ENCODE data around the gene COQ2. TPM values are rescaled to one million over a fixed set of nuclear protein-coding genes. Genes with fewer than 3 reads are reported as not detected.
A peak's percentile ranks its signal among the peaks of the same experiment; 100 is the strongest.
"Not testable (repeated sequence)": the region's sequence is repeated elsewhere in the genome, so short reads cannot be mapped to it uniquely, and the experiment has no call there.

The COQ2 gene
- total RNA-seq, 1 donor from 2014 or later = 22.5 TPM

DNA sequence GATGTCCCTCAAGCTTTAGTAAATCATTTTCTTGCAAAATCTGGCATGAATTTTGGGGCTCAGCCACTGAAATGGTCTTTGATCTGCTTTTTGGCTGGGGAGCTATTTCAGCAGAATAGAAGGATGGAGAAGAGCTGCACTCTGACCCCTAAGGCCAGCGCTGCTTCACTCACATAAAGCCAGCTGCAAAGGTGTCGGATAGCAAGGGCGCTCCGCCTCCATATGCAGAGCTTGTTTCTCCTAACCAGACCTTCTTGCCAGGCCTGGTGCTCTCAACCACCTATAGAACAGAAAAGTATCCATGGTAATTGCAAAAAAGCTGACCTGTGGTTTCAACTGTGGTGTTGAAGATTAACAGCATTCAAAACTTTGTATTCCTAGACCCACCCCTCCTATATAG is 24.1 kb upstream of the COQ2 start:
- Mint-ChIP-seq H3K27ac (no peak overlapping the region), H3K9me3 (no peaks in the 10 kb centered on the region), H3K4me3 (no peak overlapping the region), H3K36me3 (ENCODE audit: low read depth) (peaks cover 22% of the 10 kb centered on the region), H3K27me3 (ENCODE audit: insufficient read depth) (no peaks in the 10 kb centered on the region), H3K4me1 (ENCODE audit: low read depth) (no peaks in the 10 kb centered on the region)
- DNase-seq (ENCODE audit: low spot score) = no peak
- intact Hi-C loops (cut with micrococcal nuclease) = no loop called here

DNA sequence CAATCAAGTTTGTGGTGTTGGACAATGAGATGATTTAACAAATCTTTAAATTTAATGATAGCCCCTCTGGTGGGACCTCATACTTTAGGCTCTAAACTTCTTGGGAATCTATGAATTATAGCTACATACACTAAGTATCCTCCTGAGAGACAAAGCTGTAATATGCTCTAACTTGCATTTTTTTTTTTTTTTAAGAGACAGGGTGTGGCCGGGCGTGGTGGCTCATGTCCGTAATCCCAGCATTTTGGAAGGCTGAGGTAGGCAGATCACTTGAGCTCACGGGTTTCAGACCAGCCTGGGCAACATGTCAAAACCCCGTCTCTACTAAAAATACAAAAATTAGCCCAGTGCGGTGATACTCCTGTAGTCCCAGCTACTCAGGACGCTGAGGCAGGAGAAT is 23.3 kb upstream of the COQ2 start:
- Mint-ChIP-seq H3K27ac (no peak overlapping the region), H3K27me3 (ENCODE audit: insufficient read depth) (no peaks in the 10 kb centered on the region), H3K36me3 (ENCODE audit: low read depth) (peaks cover 24% of the 10 kb centered on the region), H3K9me3 (no peaks in the 10 kb centered on the region), H3K4me1 (ENCODE audit: low read depth) (no peaks in the 10 kb centered on the region), H3K4me3 (no peak overlapping the region)
- intact Hi-C loops (cut with micrococcal nuclease) = no loop called here
- DNase-seq (ENCODE audit: low spot score) = no peak

DNA sequence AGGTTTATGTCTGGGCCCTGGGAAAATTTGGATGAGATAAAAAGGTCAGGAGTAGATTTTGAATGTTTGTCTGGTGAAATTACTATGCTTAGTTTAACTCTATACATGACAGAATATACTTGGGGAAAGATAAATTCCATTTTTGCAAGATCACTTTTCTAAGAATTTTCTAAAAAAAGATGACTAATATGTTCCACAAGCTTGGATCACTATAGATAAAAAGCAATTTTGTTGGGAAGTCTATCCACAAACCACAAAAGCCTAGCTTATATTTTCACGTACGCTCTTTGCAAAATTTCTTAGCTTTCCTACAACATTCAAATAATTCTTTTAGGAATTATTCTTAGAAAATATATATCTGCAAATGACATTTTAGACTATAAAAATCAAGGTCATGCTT is 20.6 kb upstream of the COQ2 start:
- Mint-ChIP-seq H3K4me1 (ENCODE audit: low read depth) (no peaks in the 10 kb centered on the region), H3K9me3 (no peaks in the 10 kb centered on the region), H3K27ac (no peak overlapping the region), H3K4me3 (no peak overlapping the region), H3K27me3 (ENCODE audit: insufficient read depth) (no peaks in the 10 kb centered on the region), H3K36me3 (ENCODE audit: low read depth) (peaks cover 29% of the 10 kb centered on the region)
- intact Hi-C loops (cut with micrococcal nuclease) = no loop called here
- DNase-seq (ENCODE audit: low spot score) = no peak

DNA sequence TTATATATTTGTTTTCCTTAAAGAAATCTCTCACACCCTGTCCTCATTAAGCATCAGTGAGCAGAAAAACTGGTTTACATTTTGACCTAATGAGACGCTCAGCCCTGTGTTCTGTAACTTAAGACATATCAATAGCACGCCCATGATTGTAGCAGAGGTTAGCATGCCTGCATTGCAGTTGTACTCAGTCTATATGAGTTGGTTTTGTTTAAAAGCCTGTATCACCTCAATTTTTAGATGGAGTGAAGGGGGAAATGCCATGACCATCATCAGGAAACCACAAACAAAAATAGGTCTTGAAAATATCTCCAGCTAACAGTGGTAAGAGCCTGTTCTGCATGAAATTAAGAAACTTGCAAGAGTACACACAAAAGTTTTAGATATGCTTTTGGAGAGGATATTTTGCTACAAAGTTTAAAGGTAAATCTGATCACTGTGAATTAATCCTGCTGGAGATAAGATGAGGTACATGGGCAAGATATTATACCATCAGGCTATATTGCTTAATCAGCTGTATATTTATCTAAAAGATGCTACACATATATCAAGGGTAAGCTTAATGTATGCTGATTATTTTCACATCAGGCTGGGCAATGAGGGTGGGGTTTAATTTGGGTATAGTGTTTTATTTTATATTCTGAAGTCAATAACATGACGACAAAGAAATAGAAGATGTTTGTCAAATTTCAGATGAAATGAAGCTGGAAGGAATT is 13.1 kb upstream of the COQ2 start:
- Mint-ChIP-seq H3K4me1 (ENCODE audit: low read depth) (peaks cover 14% of the 10 kb centered on the region), H3K4me3 (no peak overlapping the region), H3K27ac (no peak overlapping the region), H3K36me3 (ENCODE audit: low read depth) (peaks cover 15% of the 10 kb centered on the region), H3K27me3 (ENCODE audit: insufficient read depth) (no peaks in the 10 kb centered on the region), H3K9me3 (no peaks in the 10 kb centered on the region)
- no peak for DNase-seq (ENCODE audit: low spot score)
- intact Hi-C loops (cut with micrococcal nuclease) = no loop called here

DNA sequence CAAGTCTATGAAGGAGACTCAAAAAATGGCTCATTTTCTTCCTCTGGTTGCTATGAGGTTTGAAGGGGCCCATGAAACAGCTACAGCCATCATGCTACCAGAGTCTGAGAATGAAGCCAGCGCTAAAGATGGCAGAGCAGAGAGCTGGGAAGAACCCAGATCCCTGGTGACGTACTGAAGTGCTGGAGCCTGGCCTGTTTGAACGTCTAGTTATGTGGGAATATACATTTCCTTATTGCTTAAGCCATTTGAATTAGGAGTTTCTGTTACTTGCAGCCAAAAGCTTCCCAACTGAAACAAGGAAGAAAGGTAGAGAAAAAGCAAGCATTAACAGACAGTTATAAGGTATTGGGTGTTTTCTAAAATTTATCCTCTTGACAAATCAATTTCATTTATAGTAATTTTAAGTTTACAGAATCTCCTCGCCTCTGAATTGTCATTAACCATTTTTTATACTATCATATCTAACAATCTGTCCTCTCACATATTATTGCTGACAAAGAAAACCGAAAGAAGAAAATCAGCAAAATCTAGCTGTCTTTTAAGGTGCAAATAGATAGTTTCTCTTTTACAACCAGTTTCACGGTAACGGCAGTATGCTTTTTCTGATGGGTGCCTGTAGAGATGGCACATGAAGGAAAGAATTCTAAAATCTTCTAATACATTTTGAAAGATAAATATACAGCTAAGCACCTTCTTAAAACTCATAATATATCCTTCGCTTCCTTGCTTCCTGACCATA is 8.9 kb upstream of the COQ2 start:
- H3K4me1 Mint-ChIP-seq (ENCODE audit: low read depth) = peaks cover 14% of the 10 kb centered on the region
- peaks cover 18% of the 10 kb centered on the region for H3K36me3 Mint-ChIP-seq (ENCODE audit: low read depth)
- H3K4me3 Mint-ChIP-seq = no peak overlapping the region
- intact Hi-C loops (cut with micrococcal nuclease) = no loop called here
- H3K27me3 Mint-ChIP-seq (ENCODE audit: insufficient read depth) = no peaks in the 10 kb centered on the region
- H3K9me3 Mint-ChIP-seq = peaks cover 10% of the 10 kb centered on the region
- no peak for DNase-seq (ENCODE audit: low spot score)
- H3K27ac Mint-ChIP-seq = no peak overlapping the region

DNA sequence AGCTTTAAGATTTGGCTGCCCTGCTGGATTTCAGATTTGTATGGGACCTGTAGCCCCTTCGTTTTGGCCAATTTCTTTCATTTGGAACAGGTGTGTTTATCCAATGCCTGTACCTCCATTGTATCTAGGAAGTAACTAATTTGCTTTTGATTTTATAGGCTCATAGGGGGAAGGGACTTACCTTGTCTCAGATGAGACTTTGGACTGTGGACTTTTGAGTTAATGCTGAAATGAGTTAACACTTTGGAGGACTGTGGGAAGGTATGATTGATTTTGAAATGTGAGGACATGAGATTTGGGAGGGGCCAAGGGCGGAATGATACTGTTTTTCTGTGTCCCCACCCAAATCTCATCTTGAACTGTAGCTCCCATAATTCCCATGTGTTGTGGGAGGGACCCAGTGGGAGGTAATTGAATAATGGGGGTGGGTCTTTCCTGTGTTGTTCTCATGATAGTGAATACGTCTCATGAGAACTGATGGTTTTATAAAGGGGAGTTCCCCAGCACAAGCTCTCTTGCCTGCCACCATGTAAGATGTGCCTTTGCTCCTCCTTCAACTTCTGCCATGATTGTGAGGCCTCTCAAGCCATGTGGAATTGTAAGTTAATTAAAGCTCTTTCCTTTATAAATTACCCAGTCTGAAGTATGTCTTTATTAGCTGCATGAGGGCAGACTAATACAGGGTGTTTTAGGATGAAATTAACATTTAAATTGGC is 5.6 kb upstream of the COQ2 start:
- H3K27ac Mint-ChIP-seq; DNase-seq (ENCODE audit: low spot score); H3K4me3 Mint-ChIP-seq; intact Hi-C loops (cut with micrococcal nuclease); H3K4me1 Mint-ChIP-seq (ENCODE audit: low read depth); H3K27me3 Mint-ChIP-seq (ENCODE audit: insufficient read depth): not testable (repeated sequence)
- Mint-ChIP-seq H3K36me3 (ENCODE audit: low read depth) (peaks cover 13% of the 10 kb centered on the region), H3K9me3 (peaks cover 10% of the 10 kb centered on the region)

DNA sequence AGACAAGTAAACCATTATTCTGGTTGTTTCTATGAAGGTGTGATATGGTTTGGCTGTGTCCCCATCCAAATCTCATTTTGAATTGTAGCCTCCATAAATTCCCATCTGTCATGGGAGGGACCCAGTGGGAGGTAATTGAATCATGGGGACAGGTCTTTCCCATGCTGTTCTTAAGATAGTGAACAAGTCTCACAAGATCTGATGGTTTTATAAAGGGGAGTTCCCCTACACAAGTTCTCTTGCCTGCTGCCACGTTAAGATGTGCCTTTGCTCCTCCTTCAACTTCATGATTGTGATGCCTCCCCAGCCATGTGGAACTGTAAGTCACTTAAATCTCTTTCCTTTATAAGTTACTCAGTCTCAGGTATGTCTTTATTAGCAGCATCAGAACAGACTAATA is 3.8 kb upstream of the COQ2 start:
- Mint-ChIP-seq H3K36me3 (ENCODE audit: low read depth) (peaks cover 15% of the 10 kb centered on the region), H3K9me3 (peaks cover 10% of the 10 kb centered on the region), H3K4me1 (ENCODE audit: low read depth) (peaks cover 17% of the 10 kb centered on the region)
- not testable (repeated sequence) for DNase-seq (ENCODE audit: low spot score); H3K4me3 Mint-ChIP-seq; H3K27me3 Mint-ChIP-seq (ENCODE audit: insufficient read depth); H3K27ac Mint-ChIP-seq
- intact Hi-C loops (cut with micrococcal nuclease) = loop anchor here (10.0 kb wide), 1 partner anchor 824 kb away; no protein-coding TSS in a partner anchor

DNA sequence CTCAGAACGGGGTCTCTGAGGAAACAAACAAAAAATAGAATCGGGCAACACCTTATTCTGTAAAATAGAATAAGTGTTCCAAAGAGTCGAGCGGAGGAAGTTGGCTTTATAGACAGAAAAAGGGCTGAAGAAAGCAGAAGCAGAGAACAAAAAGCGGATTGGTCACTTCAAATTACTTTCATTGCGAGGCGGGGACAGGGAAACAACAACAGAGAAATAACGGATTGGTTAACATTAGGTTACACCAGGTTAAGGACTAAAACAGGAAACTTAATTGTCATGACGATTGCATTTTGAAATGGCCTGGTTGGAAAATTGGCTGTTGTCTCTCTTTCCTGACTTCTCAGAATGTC is 433 bp upstream of the COQ2 start:
- peaks cover 11% of the 10 kb centered on the region for H3K36me3 Mint-ChIP-seq (ENCODE audit: low read depth)
- peaks cover 45% of the 10 kb centered on the region for H3K4me1 Mint-ChIP-seq (ENCODE audit: low read depth)
- peak overlapping the region; percentile 99 for H3K27ac Mint-ChIP-seq
- no peaks in the 10 kb centered on the region for H3K27me3 Mint-ChIP-seq (ENCODE audit: insufficient read depth)
- H3K9me3 Mint-ChIP-seq = peaks cover 5% of the 10 kb centered on the region
- intact Hi-C loops (cut with micrococcal nuclease) = loop anchor here (2.0 to 10.0 kb wide), 2 partner anchors 356 to 820 kb away; no protein-coding TSS in a partner anchor
- H3K4me3 Mint-ChIP-seq = peak overlapping the region; percentile 97
- peak; percentile 22 for DNase-seq (ENCODE audit: low spot score)

DNA sequence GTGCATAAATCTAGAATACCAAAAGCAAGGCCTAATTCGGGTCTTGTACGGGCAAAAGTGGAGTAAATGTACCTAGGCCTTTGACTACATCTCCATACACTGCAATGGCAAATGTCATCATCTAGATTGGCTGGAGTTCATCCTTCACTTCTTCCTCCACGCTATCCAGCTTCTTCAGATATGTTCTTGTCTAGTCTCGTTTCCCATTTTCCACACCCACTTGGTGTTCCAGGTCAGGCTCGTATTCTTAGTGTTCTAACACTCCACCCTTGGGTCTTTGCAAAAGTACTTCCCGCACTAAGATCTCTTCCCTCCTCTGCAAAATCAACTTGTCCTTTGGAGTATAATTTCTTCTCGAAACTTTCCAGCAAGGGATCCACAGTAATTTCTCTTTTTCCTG is 1.4 kb downstream of the COQ2 start:
- H3K4me1 Mint-ChIP-seq (ENCODE audit: low read depth) = peaks cover 48% of the 10 kb centered on the region
- no peaks in the 10 kb centered on the region for H3K9me3 Mint-ChIP-seq
- no peak for DNase-seq (ENCODE audit: low spot score)

DNA sequence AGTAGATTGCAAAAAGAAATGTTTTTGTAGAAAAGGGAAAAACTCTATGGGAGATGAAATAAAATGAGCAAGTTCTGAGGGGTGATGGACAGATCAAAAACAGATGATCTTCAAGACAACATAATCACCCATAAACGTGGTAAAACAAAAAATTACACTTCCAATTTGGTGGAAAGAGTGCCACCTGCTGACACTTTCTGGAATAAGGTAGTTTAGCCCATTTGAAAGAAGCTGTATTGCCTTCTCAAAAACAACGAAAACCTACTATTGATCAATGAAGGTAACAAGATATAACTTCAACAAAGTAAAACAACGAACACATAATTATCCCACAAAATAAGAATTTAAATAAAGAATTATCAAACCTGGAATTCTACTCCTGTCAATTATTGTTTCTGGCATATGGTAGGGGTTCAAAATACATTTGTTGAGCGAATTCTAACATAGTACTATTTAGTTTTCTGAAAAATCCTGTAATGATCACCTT is 2.5 kb downstream of the COQ2 start:
- peak overlapping the region; percentile 8 for H3K27ac Mint-ChIP-seq
- DNase-seq (ENCODE audit: low spot score) = peak; percentile 45
- H3K36me3 Mint-ChIP-seq (ENCODE audit: low read depth) = peaks cover 17% of the 10 kb centered on the region
- intact Hi-C loops (cut with micrococcal nuclease) = loop anchor here (1.0 to 10.0 kb wide), 7 partner anchors 169 to 910 kb away; partner anchors contain the start of genes HNRNPD and LIN54
- H3K4me1 Mint-ChIP-seq (ENCODE audit: low read depth) = peaks cover 51% of the 10 kb centered on the region
- H3K27me3 Mint-ChIP-seq (ENCODE audit: insufficient read depth) = no peaks in the 10 kb centered on the region
- no peaks in the 10 kb centered on the region for H3K9me3 Mint-ChIP-seq
- H3K4me3 Mint-ChIP-seq = peak overlapping the region; percentile 60

More for the DNA sequence above, 1.4 kb downstream of the COQ2 start:
- intact Hi-C loops (cut with micrococcal nuclease) = loop anchor here (5.0 to 10.0 kb wide), 3 partner anchors 431 to 911 kb away; partner anchors contain the start of gene HNRNPD
- peak overlapping the region; percentile 90 for H3K4me3 Mint-ChIP-seq
- peak overlapping the region; percentile 8 for H3K27ac Mint-ChIP-seq
- H3K36me3 Mint-ChIP-seq (ENCODE audit: low read depth) = peaks cover 14% of the 10 kb centered on the region
- H3K27me3 Mint-ChIP-seq (ENCODE audit: insufficient read depth) = no peaks in the 10 kb centered on the region

DNA sequence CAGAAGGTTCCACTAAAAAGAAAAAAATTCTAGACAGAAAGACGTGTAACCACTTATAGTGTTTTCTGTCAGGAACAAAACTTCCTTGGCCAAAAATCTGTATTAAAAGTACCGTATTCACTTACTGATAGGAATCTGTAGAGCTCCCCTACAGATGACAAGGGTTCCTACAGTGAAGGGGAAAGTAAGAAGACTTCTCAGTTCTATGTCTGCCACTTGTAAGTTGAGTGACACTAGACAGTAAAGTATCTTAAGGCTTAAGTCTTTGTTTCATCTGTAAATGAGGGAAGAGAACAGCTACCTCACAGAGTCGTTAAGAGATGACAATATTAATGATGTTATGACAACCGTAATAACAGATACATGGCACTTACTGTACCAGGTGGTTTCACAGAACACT is 3.3 kb downstream of the COQ2 start:
- DNase-seq (ENCODE audit: low spot score) = no peak

DNA sequence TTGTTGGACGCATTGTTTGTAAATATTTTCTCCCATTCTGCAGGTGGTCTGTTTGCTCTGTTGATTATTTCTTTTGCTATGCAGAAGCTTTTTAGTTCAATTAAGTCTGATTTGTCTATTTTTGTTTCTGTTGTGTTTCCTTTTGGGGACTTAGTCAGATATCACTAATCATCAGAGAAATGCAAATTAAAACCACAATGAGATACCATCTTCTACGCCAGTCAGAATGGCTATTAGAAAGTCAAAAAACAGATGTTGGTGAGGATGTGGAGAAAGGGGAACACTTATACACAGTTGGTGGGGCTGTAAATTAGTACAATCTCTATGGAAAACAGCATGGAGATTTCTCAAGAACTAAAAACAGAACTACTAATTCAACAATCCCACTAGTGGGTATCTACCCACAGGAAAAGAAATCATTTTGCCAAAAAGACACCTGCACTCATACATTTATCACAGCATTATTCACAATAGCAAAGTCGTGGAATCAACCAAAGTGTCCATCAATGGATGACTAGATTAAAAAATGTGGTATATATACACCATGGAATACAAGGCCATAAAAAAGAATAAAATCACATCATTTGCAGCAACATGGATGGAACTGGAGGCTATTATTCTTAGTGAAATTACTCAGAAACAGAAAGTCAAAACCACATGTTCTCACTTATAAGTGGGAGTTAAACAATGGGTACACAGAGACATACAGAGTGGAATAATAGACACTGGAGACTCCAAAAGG is 8.1 kb downstream of the COQ2 start:
- Mint-ChIP-seq H3K4me3 (no peak overlapping the region), H3K27ac (peak overlapping the region; percentile 79), H3K9me3 (no peaks in the 10 kb centered on the region), H3K4me1 (ENCODE audit: low read depth) (peaks cover 30% of the 10 kb centered on the region), H3K27me3 (ENCODE audit: insufficient read depth) (peaks cover 2% of the 10 kb centered on the region), H3K36me3 (ENCODE audit: low read depth) (peaks cover 37% of the 10 kb centered on the region)
- intact Hi-C loops (cut with micrococcal nuclease) = loop anchor here (1.0 to 2.0 kb wide), 4 partner anchors 42 to 202 kb away; no protein-coding TSS in a partner anchor
- no peak for DNase-seq (ENCODE audit: low spot score)

More for the DNA sequence above, 3.3 kb downstream of the COQ2 start:
- Mint-ChIP-seq H3K9me3 (no peaks in the 10 kb centered on the region), H3K27me3 (ENCODE audit: insufficient read depth) (no peaks in the 10 kb centered on the region), H3K36me3 (ENCODE audit: low read depth) (peaks cover 22% of the 10 kb centered on the region), H3K27ac (no peak overlapping the region), H3K4me3 (no peak overlapping the region), H3K4me1 (ENCODE audit: low read depth) (peaks cover 59% of the 10 kb centered on the region)
- intact Hi-C loops (cut with micrococcal nuclease) = loop anchor here (2.0 to 10.0 kb wide), 4 partner anchors 21 to 909 kb away; partner anchors contain the start of gene HNRNPD

Data from activated T-helper 1 cell treated with anti-CD3 and anti-CD28 coated beads, Interleukin-12 subunit alpha, Interleukin-12 subunit beta, Interleukin-2, Interleukin-4 antibody, amounts not matched to agents 30 ng/mL and 10 ng/mL and 1 ng/mL, durations not matched to agents 14 hours and 24 hours and 36 hours (primary cell).